OCI-LY1 (cell line): ENCODE results near the gene TOMM5.

Experiments
- H2AFZ ChIP-seq: fragments of 200-600 bp; sonication (generic), shearing (Covaris generic); 2 replicates; pipeline ENCODE4 v1.6.0; 2014; ENCODE audit warnings: antibody characterized with exemption, mild to moderate bottlenecking, low read length
- H3F3A ChIP-seq: fragments of 200-600 bp; sonication (generic), shearing (Covaris generic); 2 replicates; pipeline ENCODE4 v1.6.0; 2014; ENCODE audit warnings: mild to moderate bottlenecking, antibody characterized with exemption, low read length, moderate library complexity; ENCODE audit not compliant: insufficient read depth
- H3K27ac ChIP-seq: fragments of 200-600 bp; sonication (generic); 2 replicates; pipeline ENCODE4 v1.5.1; 2014; ENCODE audit warnings: low read length, mixed run types, mild to moderate bottlenecking, low read depth; ENCODE audit not compliant: poor library complexity, severe bottlenecking
- H3K27me3 ChIP-seq: fragments of 200-600 bp; sonication (generic); 2 replicates; pipeline ENCODE4 v1.6.0; 2014; ENCODE audit warnings: antibody characterized with exemption, mild to moderate bottlenecking, low read length, moderate library complexity; ENCODE audit not compliant: insufficient read depth
- H3K36me3 ChIP-seq: fragments of 200-600 bp; sonication (generic); 2 replicates; pipeline ENCODE4 v1.6.1; 2014; ENCODE audit warnings: mild to moderate bottlenecking, antibody characterized with exemption, low read length, moderate library complexity, mixed read lengths; ENCODE audit not compliant: insufficient read depth
- H3K4me1 ChIP-seq: fragments of 200-600 bp; sonication (generic); 2 replicates; pipeline ENCODE4 v1.5.1; 2014; ENCODE audit warnings: mild to moderate bottlenecking, low read length, moderate library complexity; ENCODE audit not compliant: insufficient read depth, severe bottlenecking
- H3K4me2 ChIP-seq: fragments of 200-600 bp; sonication (generic), shearing (Covaris generic); 2 replicates; pipeline ENCODE4 v1.6.1; 2014; ENCODE audit warnings: low read length
- H3K4me3 ChIP-seq: fragments of 200-600 bp; sonication (generic); 2 replicates; pipeline ENCODE4 v1.5.1; 2014; ENCODE audit warnings: low read length, low read depth, mild to moderate bottlenecking, mixed read lengths; ENCODE audit not compliant: poor library complexity, severe bottlenecking
- H3K79me2 ChIP-seq: fragments of 200-600 bp; shearing (Covaris generic); 2 replicates; pipeline ENCODE4 v1.6.1; 2016; ENCODE audit warnings: mixed run types, low read length, mixed read lengths; ENCODE audit not compliant: insufficient read depth
- H3K9ac ChIP-seq: fragments of 200-600 bp; sonication (generic), shearing (Covaris generic); 2 replicates; pipeline ENCODE4 v1.6.1; 2014; ENCODE audit warnings: mild to moderate bottlenecking, low read length, mixed read lengths
- H3K9me2 ChIP-seq: fragments of 200-600 bp; sonication (generic), shearing (Covaris generic); 2 replicates; pipeline ENCODE4 v1.6.1; 2014; ENCODE audit warnings: low read depth, mild to moderate bottlenecking, low read length, mixed read lengths
- H3K9me3 ChIP-seq: fragments of 200-600 bp; shearing (Covaris generic); 2 replicates; pipeline ENCODE4 v1.6.1; 2014; ENCODE audit warnings: low read length, mixed read lengths
- H4K20me1 ChIP-seq: fragments of 200-600 bp; sonication (generic), shearing (Covaris generic); 2 replicates; pipeline ENCODE4 v1.6.0; 2016; ENCODE audit warnings: mild to moderate bottlenecking, low read length; ENCODE audit not compliant: insufficient read depth
- EZH2 ChIP-seq: fragments of 200-600 bp; sonication (generic), shearing (Covaris generic); IDR thresholded peaks from 2 replicates; pipeline ENCODE4 v1.8.0; 2017; ENCODE audit warnings: borderline replicate concordance, mixed run types, mild to moderate bottlenecking, antibody characterized with exemption, low read length, moderate library complexity, mixed read lengths
- TF ChIP-seq, protein P1 (sequence below): fragments of 200-600 bp; sonication (generic), shearing (Covaris generic); IDR thresholded peaks from 2 replicates; pipeline ENCODE4 v1.5.1; 2017; ENCODE audit warnings: mild to moderate bottlenecking, antibody characterized with exemption, low read length, moderate library complexity, mixed read lengths

The TOMM5 gene

DNA sequence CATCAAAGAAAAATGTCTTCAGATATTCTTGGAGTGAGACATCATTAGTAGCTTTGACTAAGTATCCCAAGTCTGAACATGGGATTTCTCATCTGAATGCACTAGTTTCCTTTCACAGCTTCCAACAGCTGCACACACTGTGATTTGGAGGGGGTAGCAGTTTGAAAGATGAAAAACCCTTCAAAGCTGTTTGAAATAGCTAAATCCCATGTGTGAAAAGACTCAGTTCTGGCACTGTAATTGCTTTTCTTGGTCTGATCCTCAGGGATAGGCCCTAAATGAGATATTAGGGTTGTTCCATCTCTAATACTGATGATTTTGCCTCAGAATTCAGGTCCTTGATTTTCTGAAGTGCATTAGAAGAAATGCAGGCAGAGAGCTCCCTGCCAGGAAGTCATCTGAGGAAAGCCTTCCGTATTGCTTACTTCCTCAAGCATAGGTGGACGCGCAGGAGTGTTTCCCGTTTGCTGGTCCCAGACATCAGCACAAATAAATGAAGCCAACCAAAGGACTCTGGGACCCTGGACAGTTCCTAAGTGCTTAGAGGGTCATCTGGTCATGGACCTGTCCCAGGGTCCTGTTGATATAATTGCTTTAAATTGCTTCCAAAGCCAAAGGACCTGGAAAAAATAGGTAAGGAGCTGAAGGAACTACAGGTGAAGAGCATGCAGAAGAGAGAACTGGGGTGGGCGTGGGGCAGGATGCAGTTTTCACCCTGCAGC, 32.8 kb upstream of the TOMM5 start:
- Histone ChIP-seq H4K20me1 (no peaks in the 10 kb centered on the region), H3K9me2 (no peaks in the 10 kb centered on the region), H3F3A (no peaks in the 10 kb centered on the region), H3K27me3 (no peaks in the 10 kb centered on the region), H3K4me2 (no peak overlapping the region), H3K9me3 (no peaks in the 10 kb centered on the region), H3K9ac (no peak overlapping the region), H3K27ac (no peak overlapping the region), H3K4me3 (no peak overlapping the region), H2AFZ (no peak overlapping the region), H3K4me1 (no peaks in the 10 kb centered on the region), H3K36me3 (no peaks in the 10 kb centered on the region), H3K79me2 (no peaks in the 10 kb centered on the region)
- TF ChIP-seq EZH2: no peak
- TF ChIP-seq, protein P1, sequence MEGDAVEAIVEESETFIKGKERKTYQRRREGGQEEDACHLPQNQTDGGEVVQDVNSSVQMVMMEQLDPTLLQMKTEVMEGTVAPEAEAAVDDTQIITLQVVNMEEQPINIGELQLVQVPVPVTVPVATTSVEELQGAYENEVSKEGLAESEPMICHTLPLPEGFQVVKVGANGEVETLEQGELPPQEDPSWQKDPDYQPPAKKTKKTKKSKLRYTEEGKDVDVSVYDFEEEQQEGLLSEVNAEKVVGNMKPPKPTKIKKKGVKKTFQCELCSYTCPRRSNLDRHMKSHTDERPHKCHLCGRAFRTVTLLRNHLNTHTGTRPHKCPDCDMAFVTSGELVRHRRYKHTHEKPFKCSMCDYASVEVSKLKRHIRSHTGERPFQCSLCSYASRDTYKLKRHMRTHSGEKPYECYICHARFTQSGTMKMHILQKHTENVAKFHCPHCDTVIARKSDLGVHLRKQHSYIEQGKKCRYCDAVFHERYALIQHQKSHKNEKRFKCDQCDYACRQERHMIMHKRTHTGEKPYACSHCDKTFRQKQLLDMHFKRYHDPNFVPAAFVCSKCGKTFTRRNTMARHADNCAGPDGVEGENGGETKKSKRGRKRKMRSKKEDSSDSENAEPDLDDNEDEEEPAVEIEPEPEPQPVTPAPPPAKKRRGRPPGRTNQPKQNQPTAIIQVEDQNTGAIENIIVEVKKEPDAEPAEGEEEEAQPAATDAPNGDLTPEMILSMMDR: no peak

DNA sequence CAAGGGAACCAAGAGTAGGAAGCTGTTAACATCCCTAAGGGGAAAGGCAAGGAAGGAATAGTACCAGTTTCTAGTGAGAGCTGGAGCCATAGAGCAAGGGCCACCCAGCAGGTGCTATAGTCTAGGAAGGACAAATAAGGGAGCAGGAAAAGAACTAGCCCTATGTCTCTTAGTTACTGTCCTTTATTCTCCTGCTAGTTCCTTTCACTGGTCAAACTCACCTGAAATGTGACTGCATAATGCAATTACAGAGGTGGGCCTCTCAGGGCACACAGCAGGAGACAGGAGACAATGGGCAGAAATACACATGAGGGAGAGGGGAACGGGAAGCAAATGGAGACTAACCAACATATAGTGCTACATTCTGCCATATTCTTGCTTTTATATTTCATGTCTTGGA, 31.7 kb upstream of the TOMM5 start:
- H4K20me1 ChIP-seq: no peaks in the 10 kb centered on the region
- H3K9ac ChIP-seq: no peak overlapping the region
- H3K79me2 ChIP-seq: no peaks in the 10 kb centered on the region
- no peaks in the 10 kb centered on the region for H3K36me3 ChIP-seq
- TF ChIP-seq, protein P1: no peak
- no peak for TF ChIP-seq EZH2
- H3K9me2 ChIP-seq: no peaks in the 10 kb centered on the region
- no peaks in the 10 kb centered on the region for H3K9me3 ChIP-seq
- H2AFZ ChIP-seq: no peak overlapping the region
- H3K27ac ChIP-seq: no peak overlapping the region
- no peaks in the 10 kb centered on the region for H3K4me1 ChIP-seq
- H3F3A ChIP-seq: no peaks in the 10 kb centered on the region
- no peaks in the 10 kb centered on the region for H3K27me3 ChIP-seq
- H3K4me3 ChIP-seq: no peak overlapping the region
- H3K4me2 ChIP-seq: no peak overlapping the region

DNA sequence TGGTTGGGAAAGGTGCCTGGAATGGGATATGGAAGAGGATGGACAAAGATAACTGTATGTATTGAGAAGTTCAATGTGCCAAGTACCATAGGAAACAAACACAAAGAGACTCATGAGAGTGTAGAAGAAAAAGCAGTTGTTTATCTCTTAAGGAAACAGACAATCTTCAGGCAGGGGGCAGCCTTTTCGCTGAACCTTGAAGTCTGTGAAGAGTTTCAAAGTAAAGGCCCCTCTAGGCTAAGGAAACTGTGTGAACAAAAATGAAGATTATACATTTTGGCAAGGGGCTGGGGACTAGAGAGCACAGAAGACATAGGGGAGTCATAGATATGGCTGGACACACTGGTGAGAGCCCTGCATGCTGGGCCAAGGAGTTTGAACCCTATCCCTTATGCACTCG, 30.9 kb upstream of the TOMM5 start:
- H3K4me3 ChIP-seq: no peak overlapping the region
- no peaks in the 10 kb centered on the region for H3K9me3 ChIP-seq
- no peaks in the 10 kb centered on the region for H3K79me2 ChIP-seq
- H3K9ac ChIP-seq: no peak overlapping the region
- H3F3A ChIP-seq: no peaks in the 10 kb centered on the region
- H4K20me1 ChIP-seq: no peaks in the 10 kb centered on the region
- no peak overlapping the region for H2AFZ ChIP-seq
- no peaks in the 10 kb centered on the region for H3K4me1 ChIP-seq
- no peak overlapping the region for H3K4me2 ChIP-seq
- H3K27ac ChIP-seq: no peak overlapping the region
- no peaks in the 10 kb centered on the region; the same call in 1 of the 2 replicates for H3K27me3 ChIP-seq
- H3K9me2 ChIP-seq: no peaks in the 10 kb centered on the region
- no peak for TF ChIP-seq EZH2
- TF ChIP-seq, protein P1: no peak
- no peaks in the 10 kb centered on the region for H3K36me3 ChIP-seq
